Brain pericyte (primary cell): Measurements from ENCODE around the gene FABP6.

ENCODE experiments used
- DNase-seq: peaks from one replicate; pipeline ENCODE4 v3.0.0-alpha.2; 2012; ENCODE audit warnings: low read depth, low spot score

FABP6 gene

GRCh38 chr5:160262151-160263074 is 33.1 kb downstream of the FABP6 start:
- no peak for DNase-seq

- DNase-seq = no peak
Observed at GRCh38 chr5:160263326-160263855, 34.1 kb downstream of the FABP6 start.

GRCh38 chr5:160266044-160266443 is 36.7 kb downstream of the FABP6 start:
- DNase-seq = no peak

GRCh38 chr5:160266752-160267345 is 37.5 kb downstream of the FABP6 start:
- no peak for DNase-seq

- no peak for DNase-seq
Observed at GRCh38 chr5:160268121-160268520, 38.8 kb downstream of the FABP6 start.

GRCh38 chr5:160269017-160269416 is 39.7 kb downstream of the FABP6 start:
- DNase-seq = no peak

- no peak for DNase-seq
Observed at GRCh38 chr5:160270704-160271103, 41.4 kb downstream of the FABP6 start.

- no peak for DNase-seq
Observed at GRCh38 chr5:160271396-160271795, 42.1 kb downstream of the FABP6 start.

GRCh38 chr5:160271836-160272235 is 42.5 kb downstream of the FABP6 start:
- DNase-seq = no peak

GRCh38 chr5:160272264-160272663 is 43.0 kb downstream of the FABP6 start:
- DNase-seq = no peak

GRCh38 chr5:160272889-160273288 is 43.6 kb downstream of the FABP6 start:
- DNase-seq = no peak

- no peak for DNase-seq
Observed at GRCh38 chr5:160274483-160274931, 45.2 kb downstream of the FABP6 start.

GRCh38 chr5:160278343-160278742 is 49.0 kb downstream of the FABP6 start:
- DNase-seq = no peak

- no peak for DNase-seq
Observed at GRCh38 chr5:160280384-160281095, 51.2 kb downstream of the FABP6 start.

GRCh38 chr5:160281275-160281674 is 52.0 kb downstream of the FABP6 start:
- DNase-seq = no peak

- DNase-seq = no peak
Observed at GRCh38 chr5:160284291-160284873, 55.1 kb downstream of the FABP6 start.

- DNase-seq = no peak
Observed at GRCh38 chr5:160285316-160285715, 56.0 kb downstream of the FABP6 start.

GRCh38 chr5:160286947-160287346 is 57.6 kb downstream of the FABP6 start:
- no peak for DNase-seq

- DNase-seq = no peak
Observed at GRCh38 chr5:160287378-160288051, 58.2 kb downstream of the FABP6 start.
